H9 (cell line): ENCODE results near the gene UFSP2. TPM values are rescaled to one million over a fixed set of nuclear protein-coding genes. Genes with fewer than 3 reads are reported as not detected.

Experiments
- DNase-seq: peaks from one replicate; pipeline ENCODE4 v3.0.0-alpha.2; 2017
- H2AFZ ChIP-seq: one replicate; pipeline ENCODE4 v1.6.1; 2013; ENCODE audit warnings: mild to moderate bottlenecking, low read length, control low read depth, moderate library complexity
- H2AK5ac ChIP-seq: 2 replicates; pipeline ENCODE4 v1.6.1; 2013; ENCODE audit warnings: low read length, control low read depth, mixed read lengths; ENCODE audit not compliant: insufficient read length
- H2BK120ac ChIP-seq: one replicate; pipeline ENCODE4 v1.6.1; 2013; ENCODE audit warnings: low read depth, mild to moderate bottlenecking, low read length, control low read depth, inconsistent platforms; ENCODE audit not compliant: poor library complexity, severe bottlenecking
- H2BK12ac ChIP-seq: 2 replicates; pipeline ENCODE4 v1.6.1; 2013; ENCODE audit warnings: low read length, control low read depth, mixed read lengths, low read depth; ENCODE audit not compliant: insufficient read length
- H2BK15ac ChIP-seq: 2 replicates; pipeline ENCODE4 v1.6.1; 2013; ENCODE audit warnings: low read depth, low read length, control low read depth
- H2BK20ac ChIP-seq: one replicate; pipeline ENCODE4 v1.6.1; 2013; ENCODE audit warnings: low read depth, mild to moderate bottlenecking, low read length, control low read depth, inconsistent platforms; ENCODE audit not compliant: poor library complexity, severe bottlenecking
- H2BK5ac ChIP-seq: 2 replicates; pipeline ENCODE4 v1.6.1; 2013; ENCODE audit warnings: low read length, control low read depth, mixed read lengths; ENCODE audit not compliant: insufficient read length
- H3K14ac ChIP-seq: 2 replicates; pipeline ENCODE4 v1.6.1; 2013; ENCODE audit warnings: low read length, control low read depth; ENCODE audit not compliant: insufficient read depth
- H3K18ac ChIP-seq: 2 replicates; pipeline ENCODE4 v1.6.1; 2013; ENCODE audit warnings: low read depth, mild to moderate bottlenecking, mixed read lengths, low read length, control low read depth; ENCODE audit not compliant: insufficient read length
- H3K23ac ChIP-seq: 2 replicates; pipeline ENCODE4 v1.6.1; 2013; ENCODE audit warnings: low read length, control low read depth, mixed read lengths, low read depth; ENCODE audit not compliant: insufficient read length
- H3K23me2 ChIP-seq: 2 replicates; pipeline ENCODE4 v1.6.1; 2013; ENCODE audit warnings: low read depth, mild to moderate bottlenecking, mixed read lengths, low read length, control low read depth; ENCODE audit not compliant: insufficient read length, poor library complexity, severe bottlenecking
- H3K27ac ChIP-seq: 2 replicates; pipeline ENCODE4 v1.5.1; 2013; ENCODE audit warnings: low read length, control low read depth, mixed read lengths, low read depth; ENCODE audit not compliant: insufficient read length
- H3K27me3 ChIP-seq: 2 replicates; pipeline ENCODE4 v1.6.1; 2013; ENCODE audit warnings: low read length, control low read depth, inconsistent platforms; ENCODE audit not compliant: insufficient read depth
- H3K4ac ChIP-seq: 2 replicates; pipeline ENCODE4 v1.6.1; 2013; ENCODE audit warnings: low read depth, mild to moderate bottlenecking, control low read depth, inconsistent platforms, low read length, moderate library complexity
- H3K4me1 ChIP-seq: 2 replicates; pipeline ENCODE4 v1.6.1; 2013; ENCODE audit warnings: low read length, control low read depth, inconsistent platforms; ENCODE audit not compliant: insufficient read depth
- H3K4me2 ChIP-seq: 2 replicates; pipeline ENCODE4 v1.6.1; 2013; ENCODE audit warnings: low read length, control low read depth, mixed read lengths; ENCODE audit not compliant: insufficient read length, insufficient read depth
- H3K56ac ChIP-seq: 2 replicates; pipeline ENCODE4 v1.6.1; 2013; ENCODE audit warnings: low read depth, mild to moderate bottlenecking, mixed read lengths, low read length, control low read depth; ENCODE audit not compliant: insufficient read length
- H3K79me1 ChIP-seq: 2 replicates; pipeline ENCODE4 v1.6.1; 2013; ENCODE audit warnings: low read depth, mild to moderate bottlenecking, moderate library complexity, low read length, control low read depth, inconsistent platforms; ENCODE audit not compliant: insufficient read depth, poor library complexity, severe bottlenecking
- H3K79me2 ChIP-seq: 2 replicates; pipeline ENCODE4 v1.6.1; 2013; ENCODE audit warnings: low read length, control low read depth, inconsistent platforms; ENCODE audit not compliant: insufficient read depth
- H3K9ac ChIP-seq: 2 replicates; pipeline ENCODE4 v1.6.1; 2013; ENCODE audit warnings: low read length, control low read depth, mixed read lengths; ENCODE audit not compliant: insufficient read length; ENCODE audit errors: extremely low read depth
- H3K9me3 ChIP-seq: one replicate; pipeline ENCODE4 v1.6.1; 2013; ENCODE audit warnings: low read depth, low read length, inconsistent platforms; ENCODE audit not compliant: control insufficient read depth
- H3T11ph ChIP-seq: one replicate; pipeline ENCODE4 v1.6.1; 2013; ENCODE audit warnings: mild to moderate bottlenecking, low read length, control low read depth, inconsistent platforms
- H4K20me1 ChIP-seq: one replicate; pipeline ENCODE4 v1.6.1; 2013; ENCODE audit not compliant: control insufficient read depth, insufficient read length, insufficient read depth
- H4K5ac ChIP-seq: 2 replicates; pipeline ENCODE4 v1.6.1; 2013; ENCODE audit warnings: low read depth, mild to moderate bottlenecking, mixed read lengths, low read length, control low read depth; ENCODE audit not compliant: insufficient read length
- H4K8ac ChIP-seq: replicated peaks from 2 replicates; pipeline ENCODE4 v1.6.1; 2013; ENCODE audit warnings: low read length, control low read depth, mixed read lengths, low read depth; ENCODE audit not compliant: insufficient read length
- H4K91ac ChIP-seq: 2 replicates; pipeline ENCODE4 v1.6.1; 2013; ENCODE audit warnings: low read depth, mild to moderate bottlenecking, moderate library complexity, mixed read lengths, low read length, control low read depth; ENCODE audit not compliant: insufficient read length
- H3K27ac Mint-ChIP-seq, 3 experiments: 2 replicates in 2 of 3; 3 replicates in 1 of 3; pipeline ENCODE4 v1.8.0; 2020 to 2021; ENCODE audit warnings: mixed read lengths in 3 of 3, mild to moderate bottlenecking in 1 of 3, moderate library complexity in 1 of 3
- H3K27me3 Mint-ChIP-seq: 2 replicates; pipeline ENCODE4 v1.8.0; 2021; ENCODE audit warnings: low read depth, mild to moderate bottlenecking, moderate library complexity, mixed read lengths
- H3K36me3 Mint-ChIP-seq, 3 experiments: 2 replicates in 2 of 3; 3 replicates in 1 of 3; pipeline ENCODE4 v1.8.0; 2020 to 2021; ENCODE audit warnings: low read depth in 3 of 3, mixed read lengths in 3 of 3; ENCODE audit not compliant: insufficient read depth in 1 of 3
- H3K4me1 Mint-ChIP-seq, 2 experiments: 2 replicates each; pipeline ENCODE4 v1.8.0; 2020; ENCODE audit warnings: mixed read lengths in 2 of 2
- H3K4me3 Mint-ChIP-seq, 2 experiments: 2 replicates in 1 of 2; 3 replicates in 1 of 2; pipeline ENCODE4 v1.8.0; 2020 to 2021; ENCODE audit warnings: mild to moderate bottlenecking in 2 of 2, mixed read lengths in 2 of 2, moderate library complexity in 1 of 2
- H3K9me3 Mint-ChIP-seq, 2 experiments: 2 replicates in 1 of 2; 3 replicates in 1 of 2; pipeline ENCODE4 v1.8.0; 2020; ENCODE audit warnings: mild to moderate bottlenecking in 2 of 2, mixed read lengths in 2 of 2, moderate library complexity in 1 of 2
- WGBS: extraction: QIAGEN DNeasy Blood & Tissue Kit; methylation state at CpG from one replicate; pipeline ENCODE4 v1.1.7; 2013; ENCODE audit warnings: missing lambda C conversion rate, low lambda C conversion rate, mixed read lengths; ENCODE audit not compliant: insufficient read length; ENCODE audit errors: extremely low coverage; 5-methylcytosine and 5-hydroxymethylcytosine counted together
- total RNA-seq: library from RNA; stranded (reverse); gene quantifications from 2 replicates; pipeline ENCODE4 v1.2.1, GENCODE V29; 2021
- TF ChIP-seq, protein P1 (sequence below): fragments of 200-600 bp; sonication (generic); conservative IDR thresholded peaks from 3 replicates; pipeline ENCODE4 v1.8.0; 2021; ENCODE audit warnings: antibody characterized with exemption, mild to moderate bottlenecking

Gene UFSP2
- total RNA-seq, 1 experiment from 2014 or later: 41.1 TPM

DNA sequence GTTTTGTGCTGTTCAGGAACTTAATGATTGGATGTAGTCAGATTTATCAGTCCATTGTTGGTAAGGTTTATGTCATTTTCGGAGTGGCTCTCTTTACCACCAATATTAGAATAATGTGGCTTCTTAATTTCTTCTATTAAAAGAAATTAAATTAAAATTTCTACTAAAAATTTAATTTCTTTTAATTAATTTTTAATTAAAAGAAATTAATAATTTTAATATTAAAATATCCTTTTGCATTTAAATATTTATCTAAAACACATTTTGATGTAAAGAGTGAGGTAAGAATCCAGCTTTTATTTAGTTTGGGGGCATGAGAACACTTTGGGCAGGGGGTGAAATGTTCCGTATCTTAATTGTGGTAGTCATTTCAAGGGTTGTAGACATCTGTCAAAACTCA lies 15.7 kb upstream of the UFSP2 start:
- Histone ChIP-seq H3K14ac (no peak overlapping the region), H3T11ph (no peak overlapping the region), H4K8ac (no peak overlapping the region), H3K4me1 (no peaks in the 10 kb centered on the region), H4K5ac (no peak overlapping the region), H3K9ac (no peak overlapping the region), H3K23ac (no peak overlapping the region), H3K79me1 (no peaks in the 10 kb centered on the region), H3K18ac (no peak overlapping the region), H2BK5ac (no peak overlapping the region), H2AK5ac (no peak overlapping the region), H4K91ac (no peak overlapping the region), H2BK120ac (no peak overlapping the region), H4K20me1 (no peaks in the 10 kb centered on the region), H2AFZ (no peak overlapping the region), H2BK20ac (no peak overlapping the region), H3K9me3 (no peaks in the 10 kb centered on the region), H2BK12ac (no peak overlapping the region), H3K4ac (no peak overlapping the region), H3K79me2 (no peaks in the 10 kb centered on the region), H2BK15ac (no peak overlapping the region), H3K27ac (no peak overlapping the region), H3K27me3 (no peaks in the 10 kb centered on the region; the same call in 1 of the 2 replicates), H3K23me2 (no peaks in the 10 kb centered on the region), H3K4me2 (no peak overlapping the region), H3K56ac (no peak overlapping the region)
- Mint-ChIP-seq H3K27ac (no peak overlapping the region), H3K4me1 (no peaks in the 10 kb centered on the region), H3K36me3 (no peaks in the 10 kb centered on the region), H3K9me3 (no peaks in the 10 kb centered on the region), H3K4me3 (no peak overlapping the region), H3K27me3 (no peaks in the 10 kb centered on the region)
- TF ChIP-seq, protein P1, sequence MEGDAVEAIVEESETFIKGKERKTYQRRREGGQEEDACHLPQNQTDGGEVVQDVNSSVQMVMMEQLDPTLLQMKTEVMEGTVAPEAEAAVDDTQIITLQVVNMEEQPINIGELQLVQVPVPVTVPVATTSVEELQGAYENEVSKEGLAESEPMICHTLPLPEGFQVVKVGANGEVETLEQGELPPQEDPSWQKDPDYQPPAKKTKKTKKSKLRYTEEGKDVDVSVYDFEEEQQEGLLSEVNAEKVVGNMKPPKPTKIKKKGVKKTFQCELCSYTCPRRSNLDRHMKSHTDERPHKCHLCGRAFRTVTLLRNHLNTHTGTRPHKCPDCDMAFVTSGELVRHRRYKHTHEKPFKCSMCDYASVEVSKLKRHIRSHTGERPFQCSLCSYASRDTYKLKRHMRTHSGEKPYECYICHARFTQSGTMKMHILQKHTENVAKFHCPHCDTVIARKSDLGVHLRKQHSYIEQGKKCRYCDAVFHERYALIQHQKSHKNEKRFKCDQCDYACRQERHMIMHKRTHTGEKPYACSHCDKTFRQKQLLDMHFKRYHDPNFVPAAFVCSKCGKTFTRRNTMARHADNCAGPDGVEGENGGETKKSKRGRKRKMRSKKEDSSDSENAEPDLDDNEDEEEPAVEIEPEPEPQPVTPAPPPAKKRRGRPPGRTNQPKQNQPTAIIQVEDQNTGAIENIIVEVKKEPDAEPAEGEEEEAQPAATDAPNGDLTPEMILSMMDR: no peak
- no CpG with 5 or more reads among the region's 2 CpGs for WGBS
- no peak for DNase-seq
